ENCODE data around the gene EXOC4.

The EXOC4 gene

GRCh38 chr7:133941496-133941895, 688.6 kb downstream of the EXOC4 start:
- H3K27ac ChIP-seq = no peak overlapping the region
- DNase-seq (ENCODE audit: low spot score) = no peak
- no peak overlapping the region for H3K4me3 ChIP-seq
- TF ChIP-seq, protein P1, sequence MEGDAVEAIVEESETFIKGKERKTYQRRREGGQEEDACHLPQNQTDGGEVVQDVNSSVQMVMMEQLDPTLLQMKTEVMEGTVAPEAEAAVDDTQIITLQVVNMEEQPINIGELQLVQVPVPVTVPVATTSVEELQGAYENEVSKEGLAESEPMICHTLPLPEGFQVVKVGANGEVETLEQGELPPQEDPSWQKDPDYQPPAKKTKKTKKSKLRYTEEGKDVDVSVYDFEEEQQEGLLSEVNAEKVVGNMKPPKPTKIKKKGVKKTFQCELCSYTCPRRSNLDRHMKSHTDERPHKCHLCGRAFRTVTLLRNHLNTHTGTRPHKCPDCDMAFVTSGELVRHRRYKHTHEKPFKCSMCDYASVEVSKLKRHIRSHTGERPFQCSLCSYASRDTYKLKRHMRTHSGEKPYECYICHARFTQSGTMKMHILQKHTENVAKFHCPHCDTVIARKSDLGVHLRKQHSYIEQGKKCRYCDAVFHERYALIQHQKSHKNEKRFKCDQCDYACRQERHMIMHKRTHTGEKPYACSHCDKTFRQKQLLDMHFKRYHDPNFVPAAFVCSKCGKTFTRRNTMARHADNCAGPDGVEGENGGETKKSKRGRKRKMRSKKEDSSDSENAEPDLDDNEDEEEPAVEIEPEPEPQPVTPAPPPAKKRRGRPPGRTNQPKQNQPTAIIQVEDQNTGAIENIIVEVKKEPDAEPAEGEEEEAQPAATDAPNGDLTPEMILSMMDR (IDR thresholded peaks at IDR 0.05) = no peak

GRCh38 chr7:133945497-133945896, 692.6 kb downstream of the EXOC4 start:
- Histone ChIP-seq H3K4me3 (no peak overlapping the region), H3K27ac (no peak overlapping the region)
- TF ChIP-seq, protein P1 (IDR thresholded peaks at IDR 0.05) = no peak
- no peak for DNase-seq (ENCODE audit: low spot score)

- no peak overlapping the region for H3K27ac ChIP-seq
- TF ChIP-seq, protein P1 (IDR thresholded peaks at IDR 0.05) = no peak
- H3K4me3 ChIP-seq = no peak overlapping the region
- DNase-seq (ENCODE audit: low spot score) = no peak
Measured at GRCh38 chr7:133947458-133948254, 694.8 kb downstream of the EXOC4 start.

DNA sequence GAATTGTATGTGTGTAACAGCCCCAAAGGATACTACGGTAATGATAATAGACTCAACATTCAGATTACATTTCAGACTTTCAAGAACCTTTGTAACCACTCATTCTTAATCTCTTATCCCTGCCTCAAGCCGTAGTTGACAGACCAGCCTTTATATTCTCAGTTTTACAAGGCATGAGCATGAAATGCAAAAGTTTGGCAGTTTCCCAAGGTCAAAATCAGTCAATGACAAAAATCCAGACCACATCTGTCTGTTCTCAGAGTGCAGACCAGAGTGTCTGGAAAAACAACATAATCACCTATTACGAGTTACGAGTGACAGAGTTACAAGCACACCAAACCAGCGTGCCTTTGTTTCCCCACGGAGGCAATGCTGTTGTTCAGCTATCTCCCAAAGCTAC, 695.7 kb downstream of the EXOC4 start:
- no peak for DNase-seq (ENCODE audit: low spot score)
- H3K27ac ChIP-seq = no peak overlapping the region
- TF ChIP-seq, protein P1 (IDR thresholded peaks at IDR 0.05) = no peak
- H3K4me3 ChIP-seq = no peak overlapping the region

DNA sequence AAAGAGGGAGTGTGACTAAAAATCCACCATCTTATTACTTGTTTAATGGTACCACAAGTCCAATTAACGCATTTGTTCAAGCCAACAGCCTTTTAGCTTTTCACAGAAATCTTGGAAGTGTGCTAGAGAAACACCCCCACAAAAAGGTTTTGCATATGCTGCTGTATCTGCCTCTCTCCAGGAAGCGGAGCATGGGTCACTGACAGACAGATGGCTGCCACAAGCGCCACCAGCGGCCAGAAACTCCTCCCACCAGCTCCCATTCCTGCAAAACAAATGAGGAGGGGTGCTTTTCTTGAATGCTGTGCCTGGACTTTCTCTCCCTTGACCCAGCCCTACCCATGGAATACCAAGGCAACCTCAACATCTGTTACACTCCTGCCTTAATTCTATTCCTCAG, 698.0 kb downstream of the EXOC4 start:
- H3K4me3 ChIP-seq = no peak overlapping the region
- TF ChIP-seq, protein P1 (IDR thresholded peaks at IDR 0.05) = no peak
- no peak overlapping the region for H3K27ac ChIP-seq
- DNase-seq (ENCODE audit: low spot score) = no peak

GRCh38 chr7:133955208-133955607, 702.3 kb downstream of the EXOC4 start:
- TF ChIP-seq, protein P1 (IDR thresholded peaks at IDR 0.05) = no peak
- Histone ChIP-seq H3K4me3 (no peak overlapping the region), H3K27ac (no peak overlapping the region)
- no peak for DNase-seq (ENCODE audit: low spot score)

DNA sequence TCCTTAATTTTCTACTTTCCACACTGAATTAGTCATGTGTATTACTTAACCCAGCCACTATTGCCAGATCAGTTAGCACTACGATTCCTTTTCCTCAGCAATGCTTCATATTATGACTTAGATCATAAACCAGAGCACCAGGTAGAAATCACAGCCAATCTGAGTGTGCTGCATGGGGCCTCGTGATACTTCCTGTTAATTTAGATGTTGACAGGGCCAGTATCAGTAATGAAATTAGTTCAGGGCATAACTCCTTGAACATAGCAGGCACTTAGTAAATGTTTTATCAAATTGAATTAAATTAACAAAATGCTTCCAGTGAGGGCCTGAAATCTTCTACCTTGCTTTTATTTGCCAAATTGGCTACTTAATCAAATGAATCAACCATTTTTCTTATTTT, 705.0 kb downstream of the EXOC4 start:
- Histone ChIP-seq H3K4me3 (no peak overlapping the region), H3K27ac (no peak overlapping the region)
- TF ChIP-seq, protein P1 (IDR thresholded peaks at IDR 0.05) = no peak
- DNase-seq (ENCODE audit: low spot score) = no peak

Data from coronary artery (tissue), 2 donors.